ENCODE measurements around the gene HLA-DPA1.
"Not testable (repeated sequence)": the region's sequence is repeated elsewhere in the genome, so short reads cannot be mapped to it uniquely, and the experiment has no call there.

The HLA-DPA1 gene

GRCh38 chr6:33073431-33073871, at the start of gene HLA-DPA1:
Gene HLA-DPA1, minus strand, starts transcription at chr6:33073649.
- no peak for DNase-seq (ENCODE audit: low read depth)

- DNase-seq (ENCODE audit: low read depth) = no peak
These were observed 49.7 kb upstream of the HLA-DPA1 start for GRCh38 chr6:33123181-33123580.

- DNase-seq (ENCODE audit: low read depth) = no peak
These were observed 46.6 kb upstream of the HLA-DPA1 start for GRCh38 chr6:33120001-33120400.

DNA sequence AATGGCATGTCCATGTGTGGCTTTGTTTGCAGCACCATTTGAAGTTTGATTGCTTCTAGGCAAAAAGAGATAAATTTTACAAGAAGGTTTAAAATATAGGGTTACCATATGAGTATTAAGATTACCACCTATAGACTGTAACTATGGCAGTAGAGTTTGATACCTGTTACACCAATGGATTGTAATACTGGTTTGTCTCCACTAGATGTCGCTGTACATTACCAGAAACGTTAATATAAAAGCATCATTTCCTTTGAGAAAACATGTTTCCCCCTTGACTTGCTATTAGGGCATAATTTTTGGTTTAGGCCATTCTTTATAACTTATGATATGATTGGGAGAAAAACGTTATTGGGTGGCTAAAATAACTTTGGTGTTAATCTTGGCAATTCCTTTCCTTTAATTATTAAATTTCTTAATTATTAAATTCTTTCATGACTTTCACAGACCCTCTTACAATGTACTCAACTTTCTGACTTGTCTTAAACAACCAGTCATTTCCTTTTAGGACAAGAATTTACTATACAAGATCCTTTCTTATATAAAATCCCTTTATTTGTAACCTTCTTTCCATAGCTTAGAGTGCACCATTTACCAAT, 45.2 kb upstream of the HLA-DPA1 start:
- peak; percentile 22 for DNase-seq (ENCODE audit: low read depth)

- DNase-seq (ENCODE audit: low read depth) = no peak
These were observed 44.4 kb upstream of the HLA-DPA1 start for GRCh38 chr6:33117811-33118277.

- DNase-seq (ENCODE audit: low read depth) = no peak
These were observed 43.6 kb upstream of the HLA-DPA1 start for GRCh38 chr6:33116841-33117711.

- DNase-seq (ENCODE audit: low read depth) = no peak
These were observed 43.0 kb upstream of the HLA-DPA1 start for GRCh38 chr6:33116417-33116816.

GRCh38 chr6:33114406-33114805, 41.0 kb upstream of the HLA-DPA1 start:
- no peak for DNase-seq (ENCODE audit: low read depth)

GRCh38 chr6:33113755-33114154, 40.3 kb upstream of the HLA-DPA1 start:
- DNase-seq (ENCODE audit: low read depth) = no peak

GRCh38 chr6:33112148-33112547, 38.7 kb upstream of the HLA-DPA1 start:
- DNase-seq (ENCODE audit: low read depth) = peak; percentile 22

DNA sequence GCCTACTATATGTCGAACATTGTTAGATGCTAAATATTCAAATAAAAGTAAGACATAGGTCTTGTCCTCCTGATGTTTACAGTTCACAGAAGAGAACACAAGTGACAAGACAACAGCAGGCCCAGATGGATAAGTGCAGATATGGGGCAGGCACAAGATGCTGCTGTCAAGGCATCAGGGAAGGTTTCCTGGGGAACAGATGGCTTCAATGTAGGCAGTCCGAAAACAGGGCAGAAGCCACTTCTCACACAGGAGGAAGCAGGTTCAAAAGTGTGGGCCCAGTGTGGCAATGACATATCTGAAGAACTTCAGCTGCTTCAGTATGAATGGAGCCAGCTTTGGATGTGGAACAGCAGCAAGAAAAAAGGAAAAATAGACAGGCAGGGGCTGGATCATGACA, 34.9 kb upstream of the HLA-DPA1 start:
- DNase-seq (ENCODE audit: low read depth) = no peak

DNA sequence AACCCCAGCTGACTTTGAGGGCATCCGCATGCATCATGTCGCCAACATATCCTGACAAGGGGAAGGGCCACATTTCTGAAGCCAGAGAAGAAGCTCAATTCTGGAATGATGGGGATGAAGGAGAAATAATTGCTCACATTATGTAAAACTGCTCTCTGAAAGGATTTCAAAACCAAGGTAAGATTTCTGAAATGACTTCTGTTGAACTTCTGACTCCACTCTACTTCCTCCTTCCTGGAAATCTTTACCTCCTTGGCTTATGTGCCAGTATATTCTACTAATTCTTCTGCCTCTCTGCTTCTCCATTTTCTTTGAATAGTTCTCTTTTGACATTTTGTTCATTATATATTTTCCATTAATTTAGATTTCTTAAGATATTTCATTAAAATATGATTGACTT, 34.2 kb upstream of the HLA-DPA1 start:
- DNase-seq (ENCODE audit: low read depth) = no peak

- DNase-seq (ENCODE audit: low read depth) = no peak
These were observed 32.7 kb upstream of the HLA-DPA1 start for GRCh38 chr6:33105916-33106871.

DNA sequence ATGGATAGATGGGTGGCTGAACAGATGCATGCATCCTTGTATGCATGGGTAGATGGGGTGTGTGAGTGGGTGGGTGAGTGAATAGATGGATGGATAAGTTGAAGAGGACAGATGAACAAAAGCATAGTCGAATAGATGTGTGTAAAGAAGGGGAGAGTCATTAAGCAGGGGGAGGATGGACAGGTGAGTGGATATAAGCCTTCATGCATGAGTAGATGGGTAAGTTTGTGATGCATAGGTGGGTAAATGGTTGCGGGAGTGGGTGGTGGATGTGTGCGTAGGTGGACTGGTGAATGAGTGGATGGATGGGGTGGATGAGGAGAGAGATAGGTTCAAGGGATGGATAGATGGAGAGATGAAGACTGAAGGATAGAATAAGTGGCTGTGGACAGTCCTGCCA, 31.9 kb upstream of the HLA-DPA1 start:
- no peak for DNase-seq (ENCODE audit: low read depth)

DNA sequence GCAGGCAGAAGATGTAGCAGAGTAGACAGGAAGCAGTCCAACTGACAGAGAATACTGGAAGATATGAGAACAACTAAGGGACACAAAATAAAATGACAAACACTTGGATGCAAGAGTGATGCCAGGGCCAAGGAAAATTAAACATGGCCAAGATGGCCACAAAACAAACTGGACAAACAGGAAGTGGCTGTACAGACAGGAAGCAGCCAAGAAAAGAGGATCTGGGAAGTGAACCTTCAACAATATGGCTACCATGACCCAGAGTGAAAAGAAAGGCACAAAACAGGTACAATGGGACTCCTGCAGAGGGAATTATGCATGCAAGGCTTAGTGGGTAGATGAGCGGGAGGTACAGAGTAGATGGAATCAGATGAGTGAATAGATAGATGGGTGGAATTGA, 31.4 kb upstream of the HLA-DPA1 start:
- DNase-seq (ENCODE audit: low read depth) = no peak

- no peak for DNase-seq (ENCODE audit: low read depth)
These were observed 30.3 kb upstream of the HLA-DPA1 start for GRCh38 chr6:33103776-33104175.

GRCh38 chr6:33101121-33101737, 27.8 kb upstream of the HLA-DPA1 start:
- not testable (repeated sequence) for DNase-seq (ENCODE audit: low read depth)

GRCh38 chr6:33095681-33096080, 22.2 kb upstream of the HLA-DPA1 start:
- no peak for DNase-seq (ENCODE audit: low read depth)

DNA sequence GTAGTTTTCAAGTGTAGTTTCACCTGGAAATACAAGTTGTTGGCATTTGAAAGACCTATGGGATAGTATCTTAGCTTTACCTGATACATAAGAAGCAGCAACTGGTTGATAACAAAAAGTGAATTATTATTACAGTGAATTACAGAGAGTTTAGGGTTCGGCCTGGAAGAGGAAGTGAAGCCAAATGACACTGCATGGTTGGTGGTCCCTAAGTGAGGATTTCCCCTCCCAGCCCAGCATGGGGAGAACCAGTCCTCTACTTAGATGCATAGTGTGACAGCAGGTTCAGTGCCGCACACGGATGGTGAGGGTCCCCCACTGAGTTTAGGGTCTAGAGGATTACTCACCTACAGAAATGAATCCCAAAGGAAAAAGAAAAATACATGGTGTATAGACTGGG, 20.4 kb upstream of the HLA-DPA1 start:
- no peak for DNase-seq (ENCODE audit: low read depth)

- no peak for DNase-seq (ENCODE audit: low read depth)
These were observed 18.9 kb upstream of the HLA-DPA1 start for GRCh38 chr6:33092385-33092784.

- no peak for DNase-seq (ENCODE audit: low read depth)
These were observed 18.5 kb upstream of the HLA-DPA1 start for GRCh38 chr6:33091957-33092356.

All from fibroblast of the conjunctiva (primary cell).